H1 (cell line): ENCODE results near the gene KIF26A. TPM values are rescaled to one million over a fixed set of nuclear protein-coding genes. Genes with fewer than 3 reads are reported as not detected.
A peak's percentile ranks its signal among the peaks of the same experiment; 100 is the strongest.

Experiments used
- CTCF ChIA-PET: fragments of 300-600 bp; sonication (Branson Sonifier 250); formaldehyde crosslinking; loops from one replicate; lab custom pipeline; 2021; ENCODE audit not compliant: partially characterized antibody; lab: Charles Lee
- POLR2A ChIA-PET: fragments of 300-600 bp; sonication (Branson Sonifier 250); formaldehyde crosslinking; loops from one replicate; lab custom pipeline; 2021; ENCODE audit warnings: inconsistent platforms; ENCODE audit not compliant: partially characterized antibody; lab: Charles Lee
- DNase-seq, 2 experiments: peaks; one replicate each; pipeline versions ENCODE4 v3.0.0 to v3.0.0-alpha.2; 2010 to 2022; ENCODE audit warnings: low spot score in 2 of 2, low read depth in 1 of 2, mixed read lengths in 1 of 2
- FAIRE-seq: peaks from 2 replicates; lab custom pipeline; 2011; peaks lifted over from hg19 to GRCh38; lab: Jason Lieb, UNC
- H2AFZ ChIP-seq: 2 replicates; pipeline ENCODE4 v1.8.1; 2012; ENCODE audit warnings: low read length, inconsistent platforms
- H2AK5ac ChIP-seq: 2 replicates; pipeline ENCODE4 v1.6.1; 2013; ENCODE audit warnings: low read depth, low read length
- H2BK120ac ChIP-seq: replicated peaks from 2 replicates; pipeline ENCODE3; 2013; ENCODE audit warnings: low read depth, low read length, inconsistent platforms
- H2BK12ac ChIP-seq: 2 replicates; pipeline ENCODE4 v1.6.1; 2013; ENCODE audit warnings: low read depth, low read length
- H2BK15ac ChIP-seq: 2 replicates; pipeline ENCODE4 v1.6.1; 2013; ENCODE audit warnings: low read length
- H2BK20ac ChIP-seq: 2 replicates; pipeline ENCODE4 v1.6.1; 2013; ENCODE audit warnings: low read length
- H2BK5ac ChIP-seq: 2 replicates; pipeline ENCODE4 v1.6.1; 2013; ENCODE audit warnings: low read depth, low read length
- H3K14ac ChIP-seq: 2 replicates; pipeline ENCODE4 v1.6.1; 2013; ENCODE audit warnings: inconsistent platforms; ENCODE audit not compliant: insufficient read length
- H3K18ac ChIP-seq: 2 replicates; pipeline ENCODE4 v1.6.1; 2013; ENCODE audit warnings: low read length; ENCODE audit errors: extremely low read depth
- H3K23ac ChIP-seq: 2 replicates; pipeline ENCODE4 v1.6.1; 2013; ENCODE audit warnings: inconsistent platforms; ENCODE audit not compliant: insufficient read length
- H3K23me2 ChIP-seq: 2 replicates; pipeline ENCODE4 v1.6.1; 2013; ENCODE audit warnings: low read depth, low read length
- H3K27ac ChIP-seq: 2 replicates; pipeline ENCODE4 v1.6.1; 2011; ENCODE audit warnings: low read depth, low read length, inconsistent platforms
- H3K27me3 ChIP-seq, 4 experiments: replicated peaks in 1 of 4; 1 replicate in 1 of 4; 2 replicates in 3 of 4; pipeline versions ENCODE4 v1.6.1 to v1.8.1; 2011 to 2013; ENCODE audit warnings: low read length in 3 of 4, mild to moderate bottlenecking in 3 of 4, inconsistent platforms in 2 of 4, mixed read lengths in 2 of 4, moderate library complexity in 1 of 4; ENCODE audit not compliant: control insufficient read depth in 3 of 4, insufficient read depth in 3 of 4; ENCODE audit errors: extremely low read depth in 1 of 4
- H3K36me3 ChIP-seq, 4 experiments: 2 replicates each; pipeline versions ENCODE4 v1.6.1 to v1.8.1; 2011 to 2013; ENCODE audit warnings: mild to moderate bottlenecking in 4 of 4, low read length in 3 of 4, moderate library complexity in 2 of 4, control low read depth in 1 of 4, inconsistent platforms in 1 of 4; ENCODE audit not compliant: insufficient read depth in 4 of 4, control insufficient read depth in 2 of 4
- H3K4ac ChIP-seq: replicated peaks from 2 replicates; pipeline ENCODE3; 2013; ENCODE audit warnings: low read length, low read depth, mixed read lengths, inconsistent platforms; ENCODE audit not compliant: insufficient read length
- H3K4me1 ChIP-seq, 4 experiments: replicated peaks in 1 of 4; 1 replicate in 1 of 4; 2 replicates in 3 of 4; pipeline versions ENCODE4 v1.6.1 to v1.8.1; 2011 to 2013; ENCODE audit warnings: low read length in 3 of 4, inconsistent platforms in 2 of 4, mixed read lengths in 1 of 4; ENCODE audit not compliant: insufficient read depth in 4 of 4, control insufficient read depth in 3 of 4
- H3K4me2 ChIP-seq, 2 experiments: 2 replicates each; pipeline versions ENCODE4 v1.6.1 to v1.8.1; 2011 to 2013; ENCODE audit warnings: low read depth in 2 of 2, low read length in 2 of 2, control low read depth in 1 of 2, inconsistent platforms in 1 of 2, mild to moderate bottlenecking in 1 of 2; ENCODE audit not compliant: insufficient read depth in 1 of 2
- H3K4me3 ChIP-seq, 4 experiments: fragments of 200-600, 300-600 bp in 1 of 4; sonication (generic), shearing (Covaris generic), sonication (Bioruptor Twin) in 1 of 4; 2 replicates each; pipeline versions ENCODE4 v1.5.1 to v1.8.1; 2011 to 2016; ENCODE audit warnings: low read length in 4 of 4, low read depth in 3 of 4, control low read depth in 2 of 4, inconsistent platforms in 2 of 4, mild to moderate bottlenecking in 2 of 4, mixed read lengths in 1 of 4, moderate library complexity in 1 of 4; ENCODE audit not compliant: insufficient read depth in 2 of 4; ENCODE audit errors: extremely low read depth in 1 of 4
- H3K56ac ChIP-seq: replicated peaks from 2 replicates; pipeline ENCODE3; 2013; ENCODE audit warnings: low read depth, mild to moderate bottlenecking, mixed read lengths, low read length, inconsistent platforms; ENCODE audit not compliant: insufficient read length
- H3K79me1 ChIP-seq: 2 replicates; pipeline ENCODE4 v1.6.1; 2013; ENCODE audit warnings: low read depth, low read length, control low read depth
- H3K79me2 ChIP-seq, 2 experiments: 2 replicates each; pipeline versions ENCODE4 v1.6.1 to v1.8.1; 2012 to 2013; ENCODE audit warnings: low read length in 2 of 2, mild to moderate bottlenecking in 2 of 2, inconsistent platforms in 1 of 2; ENCODE audit not compliant: insufficient read depth in 2 of 2, control insufficient read depth in 1 of 2
- H3K9ac ChIP-seq, 4 experiments: replicated peaks in 1 of 4; 1 replicate in 1 of 4; 2 replicates in 3 of 4; pipeline versions ENCODE4 v1.6.1 to v1.8.1; 2011 to 2013; ENCODE audit warnings: low read depth in 3 of 4, low read length in 3 of 4, control low read depth in 2 of 4, mild to moderate bottlenecking in 2 of 4, moderate library complexity in 2 of 4, inconsistent platforms in 1 of 4; ENCODE audit errors: extremely low read depth in 1 of 4
- H3K9me3 ChIP-seq, 2 experiments: 2 replicates each; pipeline versions ENCODE4 v1.6.1 to v1.8.1; 2012 to 2013; ENCODE audit warnings: mild to moderate bottlenecking in 2 of 2, moderate library complexity in 2 of 2, control low read depth in 1 of 2, inconsistent platforms in 1 of 2, low read depth in 1 of 2, low read length in 1 of 2, mixed read lengths in 1 of 2; ENCODE audit not compliant: insufficient read depth in 2 of 2
- H4K20me1 ChIP-seq, 2 experiments: replicated peaks in 1 of 2; 2 replicates each; pipeline versions ENCODE3 to v1.8.1; 2011 to 2013; ENCODE audit warnings: inconsistent platforms in 2 of 2, low read length in 2 of 2, mild to moderate bottlenecking in 1 of 2; ENCODE audit not compliant: insufficient read depth in 2 of 2, control insufficient read depth in 1 of 2
- H4K5ac ChIP-seq: 2 replicates; pipeline ENCODE4 v1.6.1; 2013; ENCODE audit warnings: low read length, low read depth, mixed read lengths, inconsistent platforms; ENCODE audit not compliant: insufficient read length
- H4K8ac ChIP-seq: 2 replicates; pipeline ENCODE4 v1.8.0; 2013; ENCODE audit warnings: mild to moderate bottlenecking, moderate library complexity, low read length, inconsistent platforms; ENCODE audit not compliant: insufficient read depth; ENCODE audit errors: extremely low read depth
- H4K91ac ChIP-seq: replicated peaks from 2 replicates; pipeline ENCODE3; 2013; ENCODE audit warnings: low read length, mixed read lengths, inconsistent platforms; ENCODE audit not compliant: insufficient read length
- CBX8 ChIP-seq: fragments of 300-800, 300-1000 bp; sonication (generic); IDR thresholded peaks from 2 replicates; pipeline ENCODE4 v1.7.1; 2016; ENCODE audit warnings: low read depth, low read length, borderline replicate concordance
- CTBP2 ChIP-seq: IDR thresholded peaks from 2 replicates; pipeline ENCODE4 v1.7.0; 2011; ENCODE audit warnings: borderline replicate concordance, mild to moderate bottlenecking, moderate library complexity, mixed read lengths, low read length; ENCODE audit not compliant: insufficient read depth, insufficient read length
- CTCF ChIP-seq, 3 experiments: IDR thresholded peaks; 1 replicate in 2 of 3; 2 replicates in 1 of 3; pipeline versions ENCODE4 v1.5.1 to v1.6.1; 2011; ENCODE audit warnings: low read length in 3 of 3, mild to moderate bottlenecking in 3 of 3, inconsistent platforms in 2 of 3, low read depth in 1 of 3, moderate library complexity in 1 of 3; ENCODE audit not compliant: insufficient read depth in 1 of 3; ENCODE audit errors: control extremely low read depth in 1 of 3
- HDAC2 ChIP-seq, 2 experiments: fragments of 300-600 bp in 1 of 2; sonication (generic) in 1 of 2; IDR thresholded peaks; 2 replicates each; pipeline ENCODE4 v1.6.1; 2011 to 2012; ENCODE audit warnings: low read depth in 2 of 2, low read length in 2 of 2, mild to moderate bottlenecking in 2 of 2, moderate library complexity in 2 of 2, borderline replicate concordance in 1 of 2, inconsistent platforms in 1 of 2
- RAD21 ChIP-seq, 2 experiments: IDR thresholded peaks in 1 of 2; conservative IDR thresholded peaks in 1 of 2; 2 replicates each; pipeline ENCODE4 v1.6.1; 2011; ENCODE audit warnings: low read depth in 2 of 2, low read length in 2 of 2, improper control_type of control experiment in 1 of 2, inconsistent platforms in 1 of 2, mild to moderate bottlenecking in 1 of 2, moderate library complexity in 1 of 2
- SUZ12 ChIP-seq: fragments of 200-600 bp; sonication (generic); IDR thresholded peaks from 2 replicates; pipeline ENCODE4 v1.6.1; 2012; ENCODE audit warnings: mild to moderate bottlenecking, inconsistent platforms, low read length, moderate library complexity, mixed read lengths
- whole genome bisulfite sequencing, 2 experiments: shearing (Covaris generic) in 1 of 2; methylation state at CpG; one replicate each; pipeline versions ENCODE4 v1.1.6 to v1.1.7; 2013 to 2015; ENCODE audit warnings: low lambda C conversion rate in 2 of 2, mixed read lengths in 2 of 2, inconsistent platforms in 1 of 2, low coverage in 1 of 2, missing lambda C conversion rate in 1 of 2; ENCODE audit not compliant: insufficient replicate concordance in 2 of 2, insufficient coverage in 1 of 2, insufficient read length in 1 of 2; ENCODE audit errors: extremely low coverage in 1 of 2, missing lambda C conversion rate in 1 of 2; 5-methylcytosine and 5-hydroxymethylcytosine counted together
- polyA plus RNA-seq, 7 experiments: library from polyadenylated mRNA; depleted of rRNA in 3 of 7; stranded (reverse) in 5 of 7; unstranded in 2 of 7; fragments of >200 nt in 5 of 7; fragments of 200-250 nt in 2 of 7; gene quantifications; 1 replicate in 5 of 7; 2 replicates in 1 of 7; 4 replicates in 1 of 7; pipeline versions ENCODE4 v1.2.1 to v1.2.3, GENCODE V29; 2011 to 2013; ENCODE audit warnings: missing spikeins in 2 of 7, mixed read lengths in 2 of 7
- total RNA-seq: library from RNA; stranded (reverse); fragmentation: NEBNext Ultra II Directional; extraction: Animal tissue kit (Norgen Biotek cat#: 25700); gene quantifications from 2 replicates; pipeline ENCODE4 v1.2.1, GENCODE V29; 2021

The KIF26A gene
- total and polyA plus RNA-seq, 2 of the 8 experiments (the other 6 are each of a cell fraction or from before 2014, with no cell fraction given) = 11.5 to 41.6 TPM

GRCh38 chr14:104135121-104135903, 3.1 kb upstream of the KIF26A start:
- POLR2A ChIA-PET = interaction anchor here (1.4 kb wide), 1 partner anchor 9 kb away, joined by 3 read pairs; no protein-coding TSS in a partner anchor
- CTCF ChIA-PET = interaction anchor here (0.6 to 7.4 kb wide), 4 partner anchors 12 to 523 kb away, joined by 3 to 62 read pairs (median 3); no protein-coding TSS in a partner anchor
- peak in 1 of 2 experiments; percentile 83 for DNase-seq
- no peak for TF ChIP-seq HDAC2 (IDR thresholded peaks at IDR 0.05; ENCODE audit: borderline replicate concordance in 1 of 2, low read depth in 2 of 2, low read length in 2 of 2)
- TF ChIP-seq CTBP2 = peak; percentile 9
- no peak for TF ChIP-seq CBX8
- peak; percentile 59 to 67 for TF ChIP-seq RAD21 (IDR thresholded peaks at IDR 0.05 in 1 of 2, conservative IDR thresholded peaks at IDR 0.05 in 1 of 2; ENCODE audit: low read depth in 2 of 2, low read length in 2 of 2)
- peak in 2 of 3 experiments; percentile 69; a peak in 3 of 4 replicates for TF ChIP-seq CTCF (IDR thresholded peaks at IDR 0.05; ENCODE audit: control extremely low read depth in 1 of 3, insufficient read depth in 1 of 3, low read depth in 1 of 3, low read length in 3 of 3)
- peak; percentile 19; the same call in 1 of the 2 replicates for TF ChIP-seq SUZ12

More at GRCh38 chr14:104135121-104135903, 3.1 kb upstream of the KIF26A start:
- H2AK5ac ChIP-seq = no peak overlapping the region
- H3K79me1 ChIP-seq = peaks cover under 1% of the 10 kb centered on the region
- peaks cover 21 to 35% (median 27%) of the 10 kb centered on the region in 4 experiments for H3K27me3 ChIP-seq
- peak overlapping the region; percentile 19 to 58 (median 33); a peak in 7 of 8 replicates for H3K4me3 ChIP-seq
- H3K4ac ChIP-seq = no peak overlapping the region
- H3K36me3 ChIP-seq = no peaks in the 10 kb centered on the region
- no peak overlapping the region for H3K9ac ChIP-seq
- H2BK15ac ChIP-seq = peak overlapping the region; percentile 29; the same call in 1 of the 2 replicates
- 0 out of 4 replicates have a peak, but pooled peaks cover 0 to under 1% of the 10 kb centered on the region in 2 experiments for H3K9me3 ChIP-seq
- peak; percentile 24 for FAIRE-seq
- H4K5ac ChIP-seq = no peak overlapping the region
- H2AFZ ChIP-seq = peak overlapping the region; percentile 84; the same call in 1 of the 2 replicates
- peaks cover 31% of the 10 kb centered on the region for H3K23me2 ChIP-seq
- no peak overlapping the region for H3K23ac ChIP-seq
- peaks cover 0 to 14% of the 10 kb centered on the region in 2 experiments; a peak in 2 of 4 replicates for H3K79me2 ChIP-seq
- H3K14ac ChIP-seq = no peak overlapping the region
- H3K27ac ChIP-seq = no peak overlapping the region
- H2BK20ac ChIP-seq = no peak overlapping the region
- H4K8ac ChIP-seq = no peak overlapping the region
- no peak overlapping the region for H2BK120ac ChIP-seq
- H2BK12ac ChIP-seq = peak overlapping the region; percentile 31; the same call in 1 of the 2 replicates
- H3K4me2 ChIP-seq = peak overlapping the region; percentile 83 to 95
- H3K18ac ChIP-seq = peak overlapping the region; percentile 0; the same call in 1 of the 2 replicates
- H4K91ac ChIP-seq = peak overlapping the region; percentile 39
- no peak overlapping the region for H2BK5ac ChIP-seq
- H3K56ac ChIP-seq = no peak overlapping the region
- peaks cover 5 to 10% of the 10 kb centered on the region in 2 experiments for H4K20me1 ChIP-seq
- WGBS, 2 experiments = 9% methylated on average over 33 of the region's 47 CpGs; no CpG with 5 or more reads in 1 of the 2 experiments
- peaks cover 0 to 34% (median 27%) of the 10 kb centered on the region in 4 experiments; a peak in 6 of 7 replicates for H3K4me1 ChIP-seq
